CD4-positive, alpha-beta T cell (primary cell): ENCODE results near the gene COA6. TPM values are rescaled to one million over a fixed set of nuclear protein-coding genes. Genes with fewer than 3 reads are reported as not detected.

ENCODE experiments used
- ATAC-seq: fragments of 200-7000 bp; cut with Tn5 transposase; one replicate; pipeline ENCODE4 v1.10.0; 2022; ENCODE audit warnings: mild to moderate bottlenecking; ENCODE audit not compliant: poor library complexity
- CTCF ChIA-PET: fragments of 350-600 bp; sonication (Branson Sonifier 250); formaldehyde crosslinking; loops from one replicate; lab custom pipeline; 2021; ENCODE audit warnings: antibody characterized with exemption, inconsistent platforms; lab: Charles Lee
- POLR2A ChIA-PET: fragments of 350-600 bp; sonication (Branson Sonifier 250); formaldehyde crosslinking; loops from one replicate; lab custom pipeline; 2021; ENCODE audit warnings: antibody characterized with exemption, inconsistent platforms; lab: Charles Lee
- DNase-seq, 14 experiments: peaks; one replicate each; pipeline ENCODE4 v3.0.0-alpha.2; 2013 to 2020; ENCODE audit warnings: mixed read lengths in 2 of 14
- H3K27ac ChIP-seq, 2 donors: one replicate each; pipeline versions ENCODE4 v1.5.1 to v1.7.0; 2013; ENCODE audit warnings: low read length in 2 of 2, low read depth in 1 of 2, mild to moderate bottlenecking in 1 of 2
- H3K27me3 ChIP-seq, 2 experiments: 1 replicate in 1 of 2; 2 replicates in 1 of 2; pipeline versions ENCODE4 v1.6.1 to v1.7.0; 2013; ENCODE audit warnings: low read length in 2 of 2, control low read depth in 1 of 2, mild to moderate bottlenecking in 1 of 2, moderate library complexity in 1 of 2; ENCODE audit not compliant: insufficient read depth in 2 of 2, control insufficient read depth in 1 of 2
- H3K36me3 ChIP-seq: one replicate; pipeline ENCODE4 v1.6.1; 2013; ENCODE audit warnings: low read length, control low read depth; ENCODE audit not compliant: insufficient read depth
- H3K4me1 ChIP-seq: one replicate; pipeline ENCODE4 v1.6.1; 2013; ENCODE audit warnings: low read length, control low read depth; ENCODE audit not compliant: insufficient read depth
- H3K4me3 ChIP-seq: one replicate; pipeline ENCODE4 v1.5.1; 2013; ENCODE audit warnings: mild to moderate bottlenecking, low read length, moderate library complexity
- H3K9me3 ChIP-seq, 2 experiments: 1 replicate in 1 of 2; 2 replicates in 1 of 2; pipeline versions ENCODE4 v1.6.1 to v1.7.0; 2013; ENCODE audit warnings: low read length in 2 of 2, mild to moderate bottlenecking in 2 of 2, control low read depth in 1 of 2, moderate library complexity in 1 of 2; ENCODE audit not compliant: control insufficient read depth in 1 of 2, insufficient read depth in 1 of 2
- H3K27ac Mint-ChIP-seq: one replicate; pipeline ENCODE4 v1.8.0; 2020; ENCODE audit warnings: mixed read lengths
- H3K27me3 Mint-ChIP-seq: one replicate; pipeline ENCODE4 v1.8.0; 2021; ENCODE audit warnings: mixed read lengths
- H3K36me3 Mint-ChIP-seq: one replicate; pipeline ENCODE4 v1.8.0; 2021; ENCODE audit warnings: low read depth, mixed read lengths
- H3K4me1 Mint-ChIP-seq: one replicate; pipeline ENCODE4 v1.8.0; 2021; ENCODE audit warnings: low read depth, mixed read lengths
- H3K4me3 Mint-ChIP-seq: one replicate; pipeline ENCODE4 v1.8.0; 2020; ENCODE audit warnings: mild to moderate bottlenecking, mixed read lengths
- H3K9me3 Mint-ChIP-seq: one replicate; pipeline ENCODE4 v1.8.0; 2020; ENCODE audit warnings: mixed read lengths
- intact Hi-C, 2 experiments: fragments of 100-400 bp; cut with DNase I in 1 of 2; cut with micrococcal nuclease in 1 of 2; formaldehyde crosslinking; loops; one replicate each; pipeline versions ENCODE4 v1.15.1 to v1.9.0; 2023 to 2025; cut with DNase I, micrococcal nuclease
- total RNA-seq, 174 experiments: library from RNA in 2 of 174; stranded (reverse) in 2 of 174; gene quantifications; one replicate each; pipeline ENCODE4 v1.2.3 and lab custom pipeline; 2021 to 2026
- TF ChIP-seq, protein P1 (sequence below): fragments of 200-600 bp; IDR thresholded peaks from one replicate; pipeline ENCODE4 v1.8.0; 2022; ENCODE audit warnings: antibody characterized with exemption, mild to moderate bottlenecking

The COA6 gene
- total RNA-seq, 2 experiments from 2014 or later = 10.0 to 12.2 TPM

DNA sequence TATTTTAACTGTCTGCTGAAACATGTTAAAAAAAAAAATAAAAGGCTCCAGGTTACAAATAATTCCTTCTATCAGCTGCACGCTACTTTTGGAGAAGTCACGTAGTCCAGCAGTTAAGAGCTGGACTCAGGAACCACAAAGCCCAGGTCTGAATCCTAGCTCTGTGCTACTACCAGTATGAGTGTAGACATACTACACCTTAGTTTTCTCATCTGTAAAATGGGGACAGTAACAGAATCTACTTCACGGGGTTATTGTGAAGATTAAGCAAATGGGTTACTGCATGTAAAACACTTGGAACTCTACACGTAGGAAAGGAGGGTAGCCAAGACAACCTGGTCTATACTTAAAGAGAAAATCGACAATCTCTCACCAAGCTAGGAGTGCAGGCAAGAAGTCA, 57.4 kb downstream of the COA6 start:
- Histone ChIP-seq H3K36me3 (peaks cover 56% of the 10 kb centered on the region), H3K27me3 (no peaks in the 10 kb centered on the region), H3K27ac (no peak overlapping the region), H3K4me3 (no peak overlapping the region), H3K4me1 (no peaks in the 10 kb centered on the region), H3K9me3 (no peaks in the 10 kb centered on the region)
- Mint-ChIP-seq H3K27me3 (no peaks in the 10 kb centered on the region), H3K4me1 (no peaks in the 10 kb centered on the region), H3K9me3 (no peaks in the 10 kb centered on the region), H3K36me3 (peaks cover 88% of the 10 kb centered on the region), H3K4me3 (no peak overlapping the region), H3K27ac (no peak overlapping the region)
- POLR2A ChIA-PET = no interaction called here
- CTCF ChIA-PET = no interaction called here
- DNase-seq = no peak
- no peak for ATAC-seq
- intact Hi-C loops = no loop called here
- TF ChIP-seq, protein P1, sequence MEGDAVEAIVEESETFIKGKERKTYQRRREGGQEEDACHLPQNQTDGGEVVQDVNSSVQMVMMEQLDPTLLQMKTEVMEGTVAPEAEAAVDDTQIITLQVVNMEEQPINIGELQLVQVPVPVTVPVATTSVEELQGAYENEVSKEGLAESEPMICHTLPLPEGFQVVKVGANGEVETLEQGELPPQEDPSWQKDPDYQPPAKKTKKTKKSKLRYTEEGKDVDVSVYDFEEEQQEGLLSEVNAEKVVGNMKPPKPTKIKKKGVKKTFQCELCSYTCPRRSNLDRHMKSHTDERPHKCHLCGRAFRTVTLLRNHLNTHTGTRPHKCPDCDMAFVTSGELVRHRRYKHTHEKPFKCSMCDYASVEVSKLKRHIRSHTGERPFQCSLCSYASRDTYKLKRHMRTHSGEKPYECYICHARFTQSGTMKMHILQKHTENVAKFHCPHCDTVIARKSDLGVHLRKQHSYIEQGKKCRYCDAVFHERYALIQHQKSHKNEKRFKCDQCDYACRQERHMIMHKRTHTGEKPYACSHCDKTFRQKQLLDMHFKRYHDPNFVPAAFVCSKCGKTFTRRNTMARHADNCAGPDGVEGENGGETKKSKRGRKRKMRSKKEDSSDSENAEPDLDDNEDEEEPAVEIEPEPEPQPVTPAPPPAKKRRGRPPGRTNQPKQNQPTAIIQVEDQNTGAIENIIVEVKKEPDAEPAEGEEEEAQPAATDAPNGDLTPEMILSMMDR = no peak

DNA sequence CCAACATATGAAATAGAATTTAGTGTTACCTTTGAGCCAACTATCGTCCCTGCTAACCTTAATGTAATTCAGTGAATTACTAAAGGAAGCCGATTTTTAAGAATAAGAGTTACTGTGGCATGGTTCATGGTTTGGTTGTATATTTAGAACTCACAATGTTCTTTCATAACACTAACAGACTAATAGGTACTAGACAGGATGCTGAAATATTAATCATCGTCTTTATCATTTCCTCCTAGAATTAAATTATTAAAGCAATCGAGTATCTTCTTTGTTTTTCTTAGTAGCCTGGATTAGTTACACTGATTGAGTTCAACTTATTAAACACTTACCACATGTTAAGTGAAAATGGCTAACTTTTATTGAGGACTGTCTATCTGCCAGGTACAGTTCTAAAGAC, 58.0 kb downstream of the COA6 start:
- Histone ChIP-seq H3K36me3 (peaks cover 55% of the 10 kb centered on the region), H3K27ac (no peak overlapping the region), H3K4me1 (no peaks in the 10 kb centered on the region), H3K27me3 (no peaks in the 10 kb centered on the region), H3K9me3 (no peaks in the 10 kb centered on the region), H3K4me3 (no peak overlapping the region)
- POLR2A ChIA-PET = no interaction called here
- TF ChIP-seq, protein P1 = no peak
- Mint-ChIP-seq H3K36me3 (peaks cover 88% of the 10 kb centered on the region), H3K4me1 (no peaks in the 10 kb centered on the region), H3K27ac (no peak overlapping the region), H3K27me3 (no peaks in the 10 kb centered on the region), H3K4me3 (no peak overlapping the region), H3K9me3 (no peaks in the 10 kb centered on the region)
- CTCF ChIA-PET = no interaction called here
- DNase-seq (no peak), ATAC-seq (no peak)
- intact Hi-C loops = no loop called here

DNA sequence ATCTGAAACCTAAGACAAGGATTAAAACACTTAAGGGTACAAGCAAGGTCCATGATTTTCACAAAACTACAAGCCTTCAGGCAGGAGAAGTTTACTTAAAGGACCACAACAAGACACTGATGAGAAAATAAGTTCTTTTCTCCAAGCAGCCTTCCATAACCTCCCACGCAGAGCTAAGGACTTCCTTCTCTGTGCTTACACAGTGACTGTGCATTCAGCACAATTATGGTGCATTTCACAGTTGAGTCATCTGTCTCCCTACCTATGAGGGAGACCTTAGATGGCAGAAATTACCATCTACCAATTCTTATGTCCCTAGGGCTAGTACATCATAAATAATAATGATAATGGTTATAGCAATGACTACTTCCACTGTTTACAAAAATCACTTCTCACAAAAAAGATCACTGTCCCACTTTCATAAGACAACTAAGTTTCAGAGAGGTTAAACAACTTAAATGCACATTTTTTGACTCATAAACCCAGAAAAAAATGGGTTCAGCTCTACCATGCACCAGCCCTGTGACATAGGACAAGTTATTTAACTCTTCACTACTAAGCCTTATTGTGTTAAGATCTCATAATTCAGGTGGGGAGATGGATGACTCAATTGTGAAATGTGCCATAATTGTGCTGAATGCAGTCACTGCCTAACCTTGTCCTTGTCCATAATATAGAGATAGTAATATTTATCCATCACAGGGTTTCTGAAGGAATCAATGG, 60.5 kb downstream of the COA6 start:
- H3K36me3 Mint-ChIP-seq = peaks cover 94% of the 10 kb centered on the region
- Histone ChIP-seq H3K9me3 (no peaks in the 10 kb centered on the region), H3K27me3 (no peaks in the 10 kb centered on the region), H3K36me3 (peaks cover 56% of the 10 kb centered on the region), H3K4me3 (no peak overlapping the region), H3K4me1 (no peaks in the 10 kb centered on the region), H3K27ac (no peak overlapping the region)
- H3K27me3 Mint-ChIP-seq = no peaks in the 10 kb centered on the region
- intact Hi-C loops = no loop called here
- no peak overlapping the region for H3K27ac Mint-ChIP-seq
- no peaks in the 10 kb centered on the region for H3K9me3 Mint-ChIP-seq
- no peak for ATAC-seq
- no peak overlapping the region for H3K4me3 Mint-ChIP-seq
- no peak for DNase-seq
- TF ChIP-seq, protein P1 = no peak
- ChIA-PET CTCF (no interaction called here), POLR2A (no interaction called here)
- H3K4me1 Mint-ChIP-seq = peaks cover 4% of the 10 kb centered on the region

Other genes starting within 250 kb of the COA6 start
- gene TARBP1, start 105.7 kb downstream of the COA6 start, total RNA-seq = 10 to 100 TPM; 38.4 to 40.9 TPM
- gene IRF2BP2, start 236.7 kb downstream of the COA6 start, total RNA-seq = 100 to 1,000 TPM; 580 to 609 TPM